K562 (cell line): ENCODE measurements around the gene PPIH. TPM values are rescaled to one million over a fixed set of nuclear protein-coding genes. Genes with fewer than 3 reads are reported as not detected.

Source experiments
- ATAC-seq: fragments of 200-7000 bp; cut with Tn5 transposase; 3 replicates; pipeline ENCODE4 v1.9.1; 2020; ENCODE audit warnings: moderate library complexity
- BruUV-seq: library from RNA; stranded (reverse); fragments of 400-500 nt; replicated peaks from 2 replicates; lab custom pipeline; 2021; lab: Mats Ljungman, UMichigan
- CTCF ChIA-PET: fragments of 300-600 bp; formaldehyde crosslinking; extraction: SDS; loops from one replicate; lab custom pipeline; 2021; ENCODE audit warnings: low intra/inter-chr PET ratio; lab: Yijun Ruan, JAX
- POLR2A ChIA-PET: fragments of 300-600, 350-650 bp; sonication (Branson Sonifier 250); formaldehyde crosslinking; extraction: SDS; loops from one replicate; lab custom pipeline; 2021; ENCODE audit warnings: antibody characterized with exemption, inconsistent platforms; lab: Yijun Ruan, JAX
- DNase-seq, 4 experiments: peaks; one replicate each; pipeline versions ENCODE4 v3.0.0 to v3.0.0-alpha.2; 2011 to 2018; ENCODE audit warnings: low spot score in 3 of 4, mixed read lengths in 3 of 4; ENCODE audit errors: extremely low read depth in 1 of 4
- FAIRE-seq: peaks from 2 replicates; lab custom pipeline; 2011; peaks lifted over from hg19 to GRCh38; lab: Jason Lieb, UNC
- H2AFZ ChIP-seq: 2 replicates; pipeline ENCODE4 v1.6.0; 2011; ENCODE audit warnings: low read depth, low read length, control low read depth, inconsistent platforms
- H3K27ac ChIP-seq: fragments of 200-600 bp; 3 replicates; pipeline ENCODE4 v1.8.0; 2011; ENCODE audit warnings: low read depth, mild to moderate bottlenecking, control low read depth, inconsistent platforms, low read length, moderate library complexity, mixed read lengths; ENCODE audit errors: extremely low read depth
- H3K27me3 ChIP-seq, 2 experiments: fragments of 300-600 bp in 1 of 2; 2 replicates in 1 of 2; 3 replicates in 1 of 2; pipeline versions ENCODE4 v1.6.0 to v1.8.0; 2011; ENCODE audit warnings: inconsistent platforms in 2 of 2, low read length in 2 of 2, mild to moderate bottlenecking in 1 of 2, mixed read lengths in 1 of 2, moderate library complexity in 1 of 2; ENCODE audit not compliant: control insufficient read depth in 2 of 2, insufficient read depth in 2 of 2
- H3K36me3 ChIP-seq: fragments of 300-600 bp; 3 replicates; pipeline ENCODE4 v1.8.0; 2011; ENCODE audit warnings: mild to moderate bottlenecking, low read length, inconsistent platforms; ENCODE audit not compliant: control insufficient read depth, insufficient read depth
- H3K4me1 ChIP-seq, 2 experiments: fragments of 200-600 bp in 1 of 2; replicated peaks in 1 of 2; 2 replicates in 1 of 2; 3 replicates in 1 of 2; pipeline versions ENCODE4 v1.5.1 to v1.8.0; 2011; ENCODE audit warnings: inconsistent platforms in 2 of 2, low read length in 2 of 2, mild to moderate bottlenecking in 1 of 2, mixed read lengths in 1 of 2, moderate library complexity in 1 of 2; ENCODE audit not compliant: control insufficient read depth in 2 of 2, insufficient read depth in 2 of 2
- H3K4me2 ChIP-seq: 2 replicates; pipeline ENCODE4 v1.6.1; 2011; ENCODE audit warnings: low read length, control low read depth, inconsistent platforms, mixed read lengths; ENCODE audit not compliant: insufficient read depth
- H3K4me3 ChIP-seq: fragments of 200-600 bp; sonication (generic), shearing (Covaris generic); 2 replicates; pipeline ENCODE4 v1.5.1; 2016; ENCODE audit warnings: control low read depth, inconsistent platforms
- H3K79me2 ChIP-seq: fragments of 200-600 bp; 3 replicates; pipeline ENCODE4 v1.8.0; 2011; ENCODE audit warnings: low read length, inconsistent platforms; ENCODE audit not compliant: control insufficient read depth, insufficient read depth
- H3K9ac ChIP-seq, 2 experiments: 2 replicates each; pipeline versions ENCODE4 v1.6.0 to v1.6.1; 2011; ENCODE audit warnings: low read depth in 2 of 2, low read length in 2 of 2, control low read depth in 1 of 2, inconsistent platforms in 1 of 2, mild to moderate bottlenecking in 1 of 2, mixed read lengths in 1 of 2; ENCODE audit not compliant: insufficient read depth in 1 of 2
- H3K9me1 ChIP-seq: one replicate; pipeline ENCODE4 v1.6.0; 2011; ENCODE audit warnings: inconsistent platforms, mild to moderate bottlenecking, low read length, moderate library complexity; ENCODE audit not compliant: control insufficient read depth, insufficient read depth
- H3K9me3 ChIP-seq: replicated peaks from 2 replicates; pipeline ENCODE4 v1.5.1; 2011; ENCODE audit warnings: low read depth, low read length, inconsistent platforms; ENCODE audit not compliant: control insufficient read depth, insufficient read depth
- H4K20me1 ChIP-seq: replicated peaks from 2 replicates; pipeline ENCODE4 v1.6.1; 2011; ENCODE audit warnings: low read length, inconsistent platforms, mixed read lengths; ENCODE audit not compliant: control insufficient read depth, insufficient read depth
- DMBX1 ChIP-seq: fragments of 250-450 bp; sonication (Bioruptor Pico); IDR thresholded peaks from 2 replicates; pipeline ENCODE4 v1.8.0; 2022; ENCODE audit warnings: inconsistent platforms, mild to moderate bottlenecking, moderate library complexity, borderline replicate concordance
- EP300 ChIP-seq: IDR thresholded peaks from 2 replicates; pipeline ENCODE4 v1.6.1; 2012; ENCODE audit warnings: low read length, improper control_type of control experiment
- HDAC2 ChIP-seq: fragments of 450-650 bp; IDR thresholded peaks from 2 replicates; pipeline ENCODE4 v1.6.1; 2016; ENCODE audit warnings: mild to moderate bottlenecking
- NELFE ChIP-seq: IDR thresholded peaks from 2 replicates; pipeline ENCODE4 v1.6.1; 2011; ENCODE audit warnings: mild to moderate bottlenecking; ENCODE audit not compliant: insufficient read depth, insufficient read length
- NFATC3 ChIP-seq: fragments of 450-650 bp; IDR thresholded peaks from 2 replicates; pipeline ENCODE4 v1.6.1; 2017; ENCODE audit warnings: mild to moderate bottlenecking
- PKNOX1 ChIP-seq: fragments of 450-650 bp; IDR thresholded peaks from 2 replicates; pipeline ENCODE4 v1.6.1; 2016
- PRMT5 ChIP-seq: sonication (generic); formaldehyde crosslinking; IDR thresholded peaks from 2 replicates; pipeline ENCODE4 v1.5.0; 2020; ENCODE audit warnings: missing genetic modification reagents
- SRSF3 ChIP-seq: fragments of 200-400 bp; formaldehyde crosslinking; IDR thresholded peaks from 2 replicates; pipeline ENCODE4 v1.6.1; 2016; ENCODE audit warnings: mild to moderate bottlenecking, low read length, moderate library complexity; ENCODE audit not compliant: insufficient read depth
- WGBS: fragments of 100-300 bp; shearing (Covaris generic); methylation state at CpG from one replicate; pipeline ENCODE4 v1.1.6; 2016; ENCODE audit warnings: low coverage, mixed read lengths; ENCODE audit not compliant: insufficient coverage; ENCODE audit errors: missing lambda C conversion rate; 5-methylcytosine and 5-hydroxymethylcytosine counted together
- in situ Hi-C: fragments of 300-500 bp; cut with MboI; formaldehyde crosslinking; loops from 4 replicates; pipeline ENCODE4 v1.15.0; 2018; ENCODE audit warnings: inconsistent platforms, mixed read lengths
- intact Hi-C: fragments of 100-400 bp; cut with micrococcal nuclease; formaldehyde crosslinking; loops from 2 replicates; pipeline ENCODE4 v1.14.2; 2022
- polyA plus RNA-seq, 8 experiments: library from polyadenylated mRNA; depleted of rRNA in 4 of 8; stranded (reverse) in 5 of 8; unstranded in 3 of 8; fragments of >200 nt; fragmentation: Nextera tagmentation in 2 of 8; fragmentation: Illumina TruSeq in 1 of 8; extraction: Ambion mirVana in 2 of 8; extraction: Trizol in 1 of 8; gene quantifications; 2 replicates each; pipeline versions ENCODE4 v1.2.1 to v1.2.3, GENCODE V29; 2011 to 2014; ENCODE audit warnings: inconsistent platforms in 1 of 8, missing spikeins in 1 of 8
- total RNA-seq, 7 experiments: library from RNA; depleted of rRNA in 6 of 7; stranded (reverse); fragments of >200 nt in 6 of 7; fragmentation: Illumina TruSeq in 2 of 7; extraction: Trizol in 2 of 7; gene quantifications; 2 replicates each; pipeline versions ENCODE4 v1.2.1 to v1.2.3, GENCODE V29; 2011 to 2021; ENCODE audit warnings: low replicate concordance in 1 of 7

PPIH gene
- total and polyA plus RNA-seq, 9 of the 15 experiments (the other 6 are each of a cell fraction or from before 2014, with no cell fraction given), result 197 to 470 (median 277) TPM

GRCh38 chr1:42674682-42675081 lies 16.5 kb downstream of the PPIH start:
- Histone ChIP-seq H3K9ac (no peak overlapping the region), H3K79me2 (peaks cover 4% of the 10 kb centered on the region; the same call in 2 of the 3 replicates), H2AFZ (no peak overlapping the region), H3K27me3 (no peaks in the 10 kb centered on the region), H3K4me1 (peaks cover 0 to 4% of the 10 kb centered on the region in 2 experiments; a peak in 1 of 5 replicates), H4K20me1 (no peaks in the 10 kb centered on the region), H3K27ac (no peak overlapping the region), H3K4me3 (no peak overlapping the region), H3K9me3 (no peaks in the 10 kb centered on the region), H3K4me2 (no peak overlapping the region), H3K9me1 (no peaks in the 10 kb centered on the region), H3K36me3 (peaks cover 65% of the 10 kb centered on the region)
- CTCF ChIA-PET, result no interaction called here
- no TSS peak for BruUV-seq
- POLR2A ChIA-PET, result interaction anchor here (1.0 kb wide), 2 partner anchors 9 to 14 kb away, joined by 3 to 4 read pairs; no protein-coding TSS in a partner anchor
- intact Hi-C loops, result no loop called here
- ATAC-seq, result no peak
- DNase-seq, result no peak
- WGBS, result 79% methylated on average over 1 of the region's 1 CpG
- in situ Hi-C loops, result no loop called here
- FAIRE-seq, result no peak
- TF ChIP-seq NELFE (no peak), DMBX1 (CRISPR knock-in tag) (no peak), PRMT5 (CRISPR knock-in tag) (no peak), NFATC3 (no peak), PKNOX1 (no peak), EP300 (no peak), HDAC2 (no peak), SRSF3 (no peak)
